DOHH2 (cell line): ENCODE measurements around the gene PROM2.

Source experiments
- H3F3A ChIP-seq: fragments of 200-600 bp; sonication (generic), shearing (Covaris generic); 2 replicates; pipeline ENCODE4 v1.6.0; 2016; ENCODE audit warnings: antibody characterized with exemption, mild to moderate bottlenecking; ENCODE audit not compliant: control insufficient read depth, insufficient read depth
- H3K27ac ChIP-seq: fragments of 200-600 bp; sonication (generic); 2 replicates; pipeline ENCODE4 v1.5.1; 2014; ENCODE audit warnings: low read depth, mild to moderate bottlenecking, low read length, moderate library complexity
- H3K27me3 ChIP-seq: fragments of 200-600 bp; sonication (generic); 2 replicates; pipeline ENCODE4 v1.6.1; 2014; ENCODE audit warnings: mild to moderate bottlenecking, low read length, mixed read lengths; ENCODE audit not compliant: control insufficient read depth
- H3K36me3 ChIP-seq: fragments of 200-600 bp; sonication (generic); 2 replicates; pipeline ENCODE4 v1.6.1; 2014; ENCODE audit warnings: mild to moderate bottlenecking, low read length, moderate library complexity, mixed read lengths; ENCODE audit not compliant: control insufficient read depth
- H3K4me1 ChIP-seq: fragments of 200-600 bp; sonication (generic); 2 replicates; pipeline ENCODE4 v1.6.1; 2014; ENCODE audit warnings: mild to moderate bottlenecking, low read length, mixed read lengths; ENCODE audit not compliant: control insufficient read depth
- H3K4me2 ChIP-seq: fragments of 200-600 bp; sonication (generic); 2 replicates; pipeline ENCODE4 v1.6.0; 2014; ENCODE audit warnings: mild to moderate bottlenecking, low read length, moderate library complexity
- H3K4me3 ChIP-seq: fragments of 200-600 bp; sonication (generic); 2 replicates; pipeline ENCODE4 v1.5.1; 2014; ENCODE audit warnings: mild to moderate bottlenecking, low read length, mixed read lengths
- H3K79me2 ChIP-seq: fragments of 200-600 bp; sonication (generic); 2 replicates; pipeline ENCODE4 v1.6.1; 2014; ENCODE audit warnings: mild to moderate bottlenecking, low read length, mixed read lengths; ENCODE audit not compliant: control insufficient read depth
- H3K9me2 ChIP-seq: fragments of 200-600 bp; sonication (generic); replicated peaks from 2 replicates; pipeline ENCODE4 v1.6.1; 2014; ENCODE audit warnings: mild to moderate bottlenecking, low read length, mixed read lengths; ENCODE audit not compliant: control insufficient read depth
- H3K9me3 ChIP-seq: fragments of 200-600 bp; sonication (generic); 2 replicates; pipeline ENCODE4 v1.6.1; 2014; ENCODE audit warnings: antibody characterized with exemption, low read length, mixed read lengths; ENCODE audit not compliant: control insufficient read depth, insufficient read depth
- H4K20me1 ChIP-seq: fragments of 200-600 bp; sonication (generic); 2 replicates; pipeline ENCODE4 v1.6.0; 2014; ENCODE audit warnings: low read depth, mild to moderate bottlenecking, antibody characterized with exemption, low read length, moderate library complexity; ENCODE audit not compliant: control insufficient read depth, insufficient read depth
- CTCF ChIP-seq: fragments of 200-600 bp; sonication (generic); IDR thresholded peaks from one replicate; pipeline ENCODE4 v1.5.1; 2014; ENCODE audit warnings: antibody characterized with exemption, mild to moderate bottlenecking, low read depth, low read length; ENCODE audit not compliant: poor library complexity, severe bottlenecking
- EZH2phosphoT487 ChIP-seq: fragments of 200-600 bp; sonication (generic); IDR thresholded peaks from 2 replicates; pipeline ENCODE4 v1.6.1; 2017; ENCODE audit warnings: borderline replicate concordance, mild to moderate bottlenecking, antibody characterized with exemption, low read length, moderate library complexity, mixed read lengths

Gene PROM2

GRCh38 chr2:95232232-95232631 is 42.0 kb upstream of the PROM2 start:
- Histone ChIP-seq H3K36me3 (no peaks in the 10 kb centered on the region), H3K27me3 (peaks cover 3% of the 10 kb centered on the region), H3K4me1 (no peaks in the 10 kb centered on the region), H3K9me2 (no peaks in the 10 kb centered on the region), H3K79me2 (no peaks in the 10 kb centered on the region), H3K9me3 (no peaks in the 10 kb centered on the region), H4K20me1 (no peaks in the 10 kb centered on the region), H3K4me3 (no peak overlapping the region), H3F3A (no peaks in the 10 kb centered on the region), H3K4me2 (no peak overlapping the region), H3K27ac (no peak overlapping the region)
- no peak for TF ChIP-seq EZH2phosphoT487
- no peak for TF ChIP-seq CTCF

- Histone ChIP-seq H3K9me2 (no peaks in the 10 kb centered on the region), H3K27ac (no peak overlapping the region), H3F3A (no peaks in the 10 kb centered on the region), H4K20me1 (no peaks in the 10 kb centered on the region), H3K27me3 (no peaks in the 10 kb centered on the region; the same call in 1 of the 2 replicates), H3K79me2 (no peaks in the 10 kb centered on the region), H3K9me3 (no peaks in the 10 kb centered on the region), H3K36me3 (no peaks in the 10 kb centered on the region), H3K4me3 (no peak overlapping the region), H3K4me2 (no peak overlapping the region), H3K4me1 (no peaks in the 10 kb centered on the region)
- TF ChIP-seq CTCF, result no peak
- no peak for TF ChIP-seq EZH2phosphoT487
Measured at GRCh38 chr2:95234286-95234785, 39.9 kb upstream of the PROM2 start.

GRCh38 chr2:95234816-95235215 is 39.4 kb upstream of the PROM2 start:
- no peaks in the 10 kb centered on the region for H3K79me2 ChIP-seq
- no peak overlapping the region for H3K4me3 ChIP-seq
- no peaks in the 10 kb centered on the region for H3K36me3 ChIP-seq
- no peak overlapping the region for H3K27ac ChIP-seq
- H3K27me3 ChIP-seq, result no peaks in the 10 kb centered on the region; the same call in 1 of the 2 replicates
- H3F3A ChIP-seq, result no peaks in the 10 kb centered on the region
- TF ChIP-seq EZH2phosphoT487 (no peak), CTCF (no peak)
- H4K20me1 ChIP-seq, result no peaks in the 10 kb centered on the region
- H3K9me2 ChIP-seq, result no peaks in the 10 kb centered on the region
- H3K4me2 ChIP-seq, result no peak overlapping the region
- no peaks in the 10 kb centered on the region for H3K9me3 ChIP-seq
- no peaks in the 10 kb centered on the region for H3K4me1 ChIP-seq

GRCh38 chr2:95238131-95238530 is 36.1 kb upstream of the PROM2 start:
- Histone ChIP-seq H3K27ac (no peak overlapping the region), H3F3A (no peaks in the 10 kb centered on the region), H3K4me3 (no peak overlapping the region), H3K9me3 (peaks cover 4% of the 10 kb centered on the region; the same call in 1 of the 2 replicates), H3K4me2 (no peak overlapping the region), H3K9me2 (no peaks in the 10 kb centered on the region), H3K27me3 (no peaks in the 10 kb centered on the region; the same call in 1 of the 2 replicates), H3K79me2 (no peaks in the 10 kb centered on the region), H3K36me3 (no peaks in the 10 kb centered on the region), H4K20me1 (no peaks in the 10 kb centered on the region), H3K4me1 (no peaks in the 10 kb centered on the region)
- no peak for TF ChIP-seq CTCF
- no peak for TF ChIP-seq EZH2phosphoT487
